Measurements from ENCODE around the gene TMC4. TPM values are rescaled to one million over a fixed set of nuclear protein-coding genes. Genes with fewer than 3 reads are reported as not detected.
"Not testable (repeated sequence)": the region's sequence is repeated elsewhere in the genome, so short reads cannot be mapped to it uniquely, and the experiment has no call there.

The TMC4 gene
- 11.2 and 13.4 TPM in 2 replicates for total RNA-seq (2014; rRNA removed)
- Bru-seq, nascent RNA, result percentile 66 among the genes with signal in this experiment
- percentile 73 among the genes with signal in this experiment for BruChase-seq, experiment 1, labeled RNA remaining after a 6-hour chase
- percentile 63 among the genes with signal in this experiment for BruChase-seq, experiment 2, labeled RNA remaining after a 2-hour chase
- long read RNA-seq, transcript TMC4-210 (15 exons, 2,373 nt), result major isoform, 13 of 65 reads
- long read RNA-seq, partial matches to known transcripts, result 30 of 65 reads
- long read RNA-seq, other reads (novel, unspliced or antisense), result 22 of 65 reads

DNA sequence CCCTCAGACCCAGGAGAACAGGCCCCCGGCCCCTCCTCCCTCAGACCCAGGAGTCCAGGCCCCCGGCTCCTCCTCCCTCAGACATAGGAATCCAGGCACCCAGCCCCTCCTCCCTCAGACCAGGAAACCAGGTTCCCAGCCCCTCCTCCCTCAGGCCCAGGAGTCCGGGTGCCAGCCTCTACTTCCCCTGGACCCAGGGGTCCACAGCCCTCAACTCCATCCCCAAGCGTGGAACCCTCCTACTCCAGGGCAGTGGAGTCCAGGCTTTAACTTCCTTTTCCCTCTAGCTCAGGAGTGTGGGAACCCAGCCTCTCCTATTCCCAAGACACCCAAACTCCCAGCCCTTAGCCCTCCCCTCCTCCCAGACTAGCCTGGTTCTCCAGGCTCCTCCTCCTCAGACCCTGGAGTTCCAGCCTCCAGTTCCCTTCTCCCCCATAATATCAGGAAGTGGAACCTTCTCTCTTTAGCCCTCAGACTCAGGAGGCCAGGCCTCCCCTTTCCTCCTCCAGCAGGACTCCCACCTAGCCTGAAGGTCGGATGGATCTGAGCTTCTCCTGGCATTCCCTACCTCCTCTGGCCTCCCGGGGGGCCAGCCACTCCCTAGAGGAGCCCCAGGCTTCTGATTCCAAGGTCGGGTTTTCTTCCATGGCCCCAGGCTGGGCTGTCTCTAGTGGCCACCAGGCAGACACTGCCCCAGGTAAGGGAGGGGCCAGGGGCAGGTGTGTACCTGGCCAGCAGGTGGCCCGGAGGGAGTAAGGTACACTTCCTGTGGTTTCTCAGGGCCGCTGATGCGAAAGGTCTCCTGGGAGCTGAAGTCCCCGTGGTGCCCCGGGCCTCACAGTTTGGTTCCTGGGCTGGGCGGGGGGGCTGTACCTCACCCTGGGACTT, at the start of gene TMC4:
TSS of gene TMC4 (minus strand) at position 690 of the 888 bp plus-strand sequence. CDS start at position 647, 43 bp downstream.
- Histone ChIP-seq H2AFZ (ENCODE audit: low read length) (peak within 1 kb of the TSS; percentile 45), H3K9me2 (replicated peaks; ENCODE audit: low read length) (no peaks in the 10 kb centered on the region), H3K27me3 (ENCODE audit: low read length) (no peaks in the 10 kb centered on the region), H3K9me3 (ENCODE audit: low read length) (no peaks in the 10 kb centered on the region), H3K4me1 (ENCODE audit: insufficient read depth, low read length) (peaks cover 10% of the 10 kb centered on the region; the same call in 1 of the 2 replicates), H3F3A (ENCODE audit: low read length, unreplicated experiment) (no peaks in the 10 kb centered on the region), H3K79me2 (ENCODE audit: low read length) (no peaks in the 10 kb centered on the region), H3K4me2 (ENCODE audit: low read length) (peak within 1 kb of the TSS; percentile 82), H3K36me3 (ENCODE audit: low read depth, low read length) (no peaks in the 10 kb centered on the region), H3K4me3 (ENCODE audit: low read length) (peak within 1 kb of the TSS; percentile 65), H4K20me1 (ENCODE audit: low read length) (no peaks in the 10 kb centered on the region), H3K9ac (ENCODE audit: low read length) (peak within 1 kb of the TSS; percentile 65), H3K27ac (ENCODE audit: low read length) (peak within 1 kb of the TSS; percentile 43)
- no TSS peak for BruUV-seq (replicated peaks)
- ChIA-PET POLR2A (ENCODE audit: unreplicated experiment) (interaction anchor here (0.5 to 1.3 kb wide), 3 partner anchors 17 to 112 kb away, joined by 3 to 19 read pairs (median 6); partner anchors contain the start of gene MBOAT7), CTCF (interaction anchor here (1.0 kb wide), 2 partner anchors 16 to 17 kb away, joined by 3 to 4 read pairs; partner anchors contain the start of gene MBOAT7)
- DNase-seq, result peak; percentile 93
- peak; percentile 83 for ATAC-seq
- TF ChIP-seq EZH2 (IDR thresholded peaks at IDR 0.05; ENCODE audit: low read length, unreplicated experiment) (no peak), EZH2phosphoT487 (IDR thresholded peaks at IDR 0.05; ENCODE audit: borderline replicate concordance, low read length) (no peak)
- TF ChIP-seq, protein P1, sequence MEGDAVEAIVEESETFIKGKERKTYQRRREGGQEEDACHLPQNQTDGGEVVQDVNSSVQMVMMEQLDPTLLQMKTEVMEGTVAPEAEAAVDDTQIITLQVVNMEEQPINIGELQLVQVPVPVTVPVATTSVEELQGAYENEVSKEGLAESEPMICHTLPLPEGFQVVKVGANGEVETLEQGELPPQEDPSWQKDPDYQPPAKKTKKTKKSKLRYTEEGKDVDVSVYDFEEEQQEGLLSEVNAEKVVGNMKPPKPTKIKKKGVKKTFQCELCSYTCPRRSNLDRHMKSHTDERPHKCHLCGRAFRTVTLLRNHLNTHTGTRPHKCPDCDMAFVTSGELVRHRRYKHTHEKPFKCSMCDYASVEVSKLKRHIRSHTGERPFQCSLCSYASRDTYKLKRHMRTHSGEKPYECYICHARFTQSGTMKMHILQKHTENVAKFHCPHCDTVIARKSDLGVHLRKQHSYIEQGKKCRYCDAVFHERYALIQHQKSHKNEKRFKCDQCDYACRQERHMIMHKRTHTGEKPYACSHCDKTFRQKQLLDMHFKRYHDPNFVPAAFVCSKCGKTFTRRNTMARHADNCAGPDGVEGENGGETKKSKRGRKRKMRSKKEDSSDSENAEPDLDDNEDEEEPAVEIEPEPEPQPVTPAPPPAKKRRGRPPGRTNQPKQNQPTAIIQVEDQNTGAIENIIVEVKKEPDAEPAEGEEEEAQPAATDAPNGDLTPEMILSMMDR (conservative IDR thresholded peaks at IDR 0.05; ENCODE audit: low read depth, low read length), result peak; percentile 62
- intact Hi-C loops (cut with micrococcal nuclease), result loop anchor here (2.0 kb wide), 1 partner anchor 16 kb away; the partner anchor contains the start of gene MBOAT7

DNA sequence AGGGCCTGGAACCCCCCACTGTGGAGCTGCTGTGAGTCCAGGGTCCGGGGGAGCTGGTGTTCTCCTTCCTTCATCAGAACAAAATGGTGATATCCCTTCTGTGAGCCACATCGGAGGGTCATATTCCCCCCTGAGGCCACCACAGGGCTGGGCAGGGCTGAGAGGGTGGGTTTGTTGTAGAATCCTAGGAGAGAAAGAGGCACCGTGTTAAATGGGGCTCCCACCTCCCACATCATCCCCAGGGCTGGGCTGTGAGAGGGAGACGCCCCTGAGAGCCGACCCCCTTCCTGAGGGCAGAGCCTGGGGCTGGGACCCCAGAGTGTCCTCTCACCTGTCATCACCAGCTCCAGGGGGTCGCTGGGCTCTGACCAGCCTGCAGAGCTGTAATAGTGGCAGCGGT, 49.0 kb upstream of the TMC4 start:
- H3F3A ChIP-seq (ENCODE audit: low read length, unreplicated experiment); H3K36me3 ChIP-seq (ENCODE audit: low read depth, low read length); H2AFZ ChIP-seq (ENCODE audit: low read length); H3K4me2 ChIP-seq (ENCODE audit: low read length); H3K4me3 ChIP-seq (ENCODE audit: low read length); ATAC-seq; DNase-seq; BruUV-seq (replicated peaks); H3K9me3 ChIP-seq (ENCODE audit: low read length); POLR2A ChIA-PET (ENCODE audit: unreplicated experiment); H3K9ac ChIP-seq (ENCODE audit: low read length); H3K9me2 ChIP-seq (replicated peaks; ENCODE audit: low read length); CTCF ChIA-PET; intact Hi-C loops (cut with micrococcal nuclease); H3K4me1 ChIP-seq (ENCODE audit: insufficient read depth, low read length); H3K27ac ChIP-seq (ENCODE audit: low read length); H4K20me1 ChIP-seq (ENCODE audit: low read length); H3K79me2 ChIP-seq (ENCODE audit: low read length): not testable (repeated sequence)
- peaks cover 14% of the 10 kb centered on the region; the same call in 1 of the 2 replicates for H3K27me3 ChIP-seq (ENCODE audit: low read length)

DNA sequence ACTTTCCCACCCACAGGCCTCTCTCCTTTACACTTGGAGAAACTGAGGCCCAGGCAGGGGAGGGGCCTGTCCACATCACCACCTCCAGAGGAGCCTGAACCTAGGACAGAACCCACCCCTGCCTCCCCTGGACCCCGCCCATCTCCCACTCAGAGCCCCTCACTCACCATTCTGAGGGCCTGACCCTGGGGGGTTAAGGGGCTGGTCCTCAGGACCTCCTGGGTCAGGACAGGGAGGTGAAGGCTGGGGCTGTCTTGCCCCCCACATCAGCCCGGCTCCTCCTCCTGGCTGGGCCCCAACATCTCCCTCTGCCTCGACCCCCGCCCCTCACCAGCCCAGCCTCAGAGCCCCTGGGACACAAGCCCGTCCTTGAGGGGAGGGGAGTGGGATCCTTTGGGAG, 46.7 kb upstream of the TMC4 start:
- H3K27ac ChIP-seq (ENCODE audit: low read length); DNase-seq; H2AFZ ChIP-seq (ENCODE audit: low read length); H3K9ac ChIP-seq (ENCODE audit: low read length); H4K20me1 ChIP-seq (ENCODE audit: low read length); H3K9me3 ChIP-seq (ENCODE audit: low read length); H3K4me1 ChIP-seq (ENCODE audit: insufficient read depth, low read length); H3K79me2 ChIP-seq (ENCODE audit: low read length); ATAC-seq; H3K9me2 ChIP-seq (replicated peaks; ENCODE audit: low read length); POLR2A ChIA-PET (ENCODE audit: unreplicated experiment); BruUV-seq (replicated peaks); H3F3A ChIP-seq (ENCODE audit: low read length, unreplicated experiment); intact Hi-C loops (cut with micrococcal nuclease); H3K4me2 ChIP-seq (ENCODE audit: low read length); CTCF ChIA-PET; H3K4me3 ChIP-seq (ENCODE audit: low read length); H3K36me3 ChIP-seq (ENCODE audit: low read depth, low read length): not testable (repeated sequence)
- peaks cover 14% of the 10 kb centered on the region; the same call in 1 of the 2 replicates for H3K27me3 ChIP-seq (ENCODE audit: low read length)

Measured in PC-3 (cell line).